D341Med (cell line): ENCODE data around the gene IGBP1.
A peak's percentile ranks its signal among the peaks of the same experiment; 100 is the strongest.
"Not testable (repeated sequence)": the region's sequence is repeated elsewhere in the genome, so short reads cannot be mapped to it uniquely, and the experiment has no call there.

Source experiments
- DNase-seq: peaks from one replicate; pipeline ENCODE4 v3.0.0; 2012; ENCODE audit warnings: low spot score

Gene IGBP1

DNA sequence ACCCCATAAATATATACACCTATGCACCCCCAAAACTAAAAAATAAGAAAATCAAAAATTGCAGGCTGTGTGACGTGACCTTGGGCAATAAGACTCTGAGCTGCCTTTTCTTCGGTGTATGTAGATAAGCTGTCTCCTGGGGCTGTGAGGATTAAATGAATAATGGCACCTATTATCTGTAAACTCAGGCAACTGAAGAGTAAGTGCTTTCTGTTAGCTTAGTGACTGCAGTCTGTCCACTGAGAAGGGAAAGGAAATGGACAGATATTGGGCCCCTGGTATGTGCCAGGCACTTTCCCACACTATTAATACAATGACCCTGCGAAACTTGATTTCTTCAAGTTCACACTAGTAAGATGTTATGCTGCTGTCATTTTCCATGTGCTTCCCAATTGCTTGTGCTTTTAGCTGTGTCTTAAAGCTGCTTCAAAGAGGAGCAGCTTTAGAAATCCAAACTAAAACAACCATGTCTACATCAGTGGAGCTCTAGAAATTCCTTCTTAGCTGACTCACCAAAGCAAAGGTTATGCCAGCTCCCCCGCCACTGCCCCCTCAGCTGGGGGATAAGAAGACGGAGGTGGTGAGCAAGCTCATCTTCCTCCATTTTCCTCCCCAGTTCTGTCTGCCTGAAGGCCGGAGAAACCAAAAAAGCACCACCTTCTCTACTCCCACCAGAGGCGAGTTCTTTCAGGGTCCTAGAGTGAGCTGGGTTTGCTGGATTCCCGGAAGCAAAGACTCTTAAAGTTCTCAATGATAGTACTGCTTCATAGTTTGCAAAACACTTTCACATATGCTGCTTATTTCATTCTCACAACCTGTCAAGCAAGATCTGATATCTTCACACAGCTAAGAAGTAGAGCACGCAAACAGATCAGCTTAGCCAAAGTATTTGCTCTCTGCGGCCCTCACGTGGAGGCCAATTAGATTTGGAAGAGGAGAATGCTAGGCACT is 35.3 kb downstream of the IGBP1 start:
- DNase-seq = peak; percentile 46

DNA sequence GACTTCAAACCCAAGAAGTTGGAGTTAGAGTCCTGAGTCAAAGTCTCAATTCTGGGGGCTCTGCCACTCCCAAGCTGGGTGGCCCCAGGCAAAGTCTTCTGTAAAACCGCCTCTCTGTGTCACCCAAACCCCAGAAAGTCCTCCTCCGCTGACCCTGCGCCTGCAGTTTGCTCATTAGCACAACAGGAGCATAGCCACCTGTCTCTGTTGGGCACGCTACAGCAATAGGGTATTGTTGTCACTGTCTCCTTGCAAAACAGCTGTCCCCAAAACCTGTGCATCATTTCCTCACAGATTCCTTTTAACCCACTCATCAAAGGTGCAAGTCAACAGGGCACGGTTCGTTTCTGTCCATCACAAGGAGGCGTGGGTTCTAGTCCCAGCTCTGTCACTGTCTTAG is 36.0 kb downstream of the IGBP1 start:
- no peak for DNase-seq

DNA sequence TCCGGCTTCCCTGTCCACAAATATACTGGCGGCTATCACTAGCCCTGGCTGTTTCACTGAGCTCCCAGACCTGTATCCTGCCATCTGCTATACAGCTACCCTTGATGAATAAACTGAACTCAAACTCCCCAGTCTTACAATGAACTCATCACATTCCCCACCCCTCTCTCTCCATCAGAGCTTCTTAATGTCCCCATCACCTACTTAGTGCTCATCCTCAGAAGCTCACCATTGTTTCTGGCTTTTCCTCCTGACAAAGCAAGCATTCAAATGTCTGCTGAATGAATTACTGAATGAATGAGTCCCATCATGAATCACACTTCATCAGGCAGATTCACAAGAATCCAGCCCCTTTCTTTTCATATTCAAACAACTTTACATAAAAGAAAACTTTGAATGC is 38.4 kb downstream of the IGBP1 start:
- no peak for DNase-seq

DNA sequence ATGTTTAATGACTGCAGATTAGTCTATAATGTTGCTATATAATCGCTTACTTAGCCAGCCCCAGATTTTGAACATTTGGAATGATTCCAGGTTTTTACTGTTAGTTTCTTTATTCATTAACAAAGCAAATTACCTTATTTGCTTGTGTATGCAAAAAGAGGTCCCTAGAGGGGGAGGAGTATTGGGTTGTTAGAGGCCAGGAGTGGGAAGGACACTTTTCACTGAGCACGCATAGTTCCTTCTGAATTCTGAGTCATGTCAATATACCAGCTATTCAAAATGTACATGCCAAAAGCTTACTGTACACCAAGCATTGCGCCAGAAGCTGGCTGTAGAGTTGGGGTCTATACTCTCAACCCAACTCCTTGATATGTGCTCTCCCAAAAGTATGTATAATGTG is 39.0 kb downstream of the IGBP1 start:
- DNase-seq = no peak

DNA sequence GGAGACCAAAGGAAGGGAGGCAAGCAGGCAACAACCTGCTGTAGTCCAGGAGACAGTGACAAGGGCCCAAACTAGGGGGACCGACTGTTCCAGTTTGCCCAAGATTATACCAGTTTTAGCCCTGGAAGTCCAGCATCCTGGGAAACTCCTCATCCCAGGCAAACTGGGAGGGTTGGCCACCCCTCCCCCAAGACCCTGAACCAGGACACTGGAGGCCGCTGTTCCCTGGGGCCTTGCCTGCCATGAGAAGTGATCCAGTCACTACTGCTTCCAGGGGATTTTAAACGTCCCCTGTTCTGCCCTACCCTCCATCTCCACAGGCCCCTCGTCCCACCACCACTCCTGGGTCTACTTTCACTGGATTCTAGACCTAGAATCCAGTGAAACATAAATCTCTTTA is 39.7 kb downstream of the IGBP1 start:
- no peak for DNase-seq

DNA sequence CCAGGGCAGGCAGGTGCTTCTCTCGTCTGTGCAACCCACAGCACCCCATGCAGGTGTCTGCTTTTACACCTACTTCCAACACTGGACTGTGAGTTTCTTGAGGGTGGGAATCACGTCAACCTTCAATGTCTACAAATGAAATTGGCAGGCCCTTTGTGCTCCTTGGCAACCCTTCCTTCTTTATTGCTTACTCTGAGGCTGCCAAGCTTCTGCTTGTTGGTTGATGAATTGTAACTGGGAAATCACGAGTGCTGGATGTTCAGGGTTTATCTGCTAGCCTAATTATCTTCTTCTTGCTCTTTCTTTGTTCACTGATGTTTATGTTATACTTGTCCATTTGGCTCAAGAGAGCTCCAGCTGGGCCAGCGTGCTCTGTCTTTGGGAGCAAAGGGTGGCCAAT is 41.5 kb downstream of the IGBP1 start:
- DNase-seq = no peak

DNA sequence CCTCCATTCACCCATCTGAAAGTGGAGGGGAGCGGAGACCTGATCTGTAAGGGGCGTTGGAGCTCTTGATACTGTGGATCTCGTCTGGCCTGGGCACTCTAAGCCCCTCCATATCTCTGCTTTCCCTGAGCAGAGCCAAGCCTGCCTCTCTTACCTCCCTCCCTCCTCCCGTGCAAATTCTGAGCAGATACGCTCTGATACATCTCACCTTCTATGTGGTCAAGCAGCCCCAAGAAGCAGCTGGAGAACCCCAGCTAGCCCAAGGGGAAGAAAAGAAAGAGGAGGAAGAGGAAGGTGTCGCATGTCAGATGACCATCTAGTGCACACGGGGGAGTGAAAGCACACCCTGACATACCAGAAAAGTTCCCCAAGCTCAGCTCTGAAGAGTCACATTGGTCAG is 42.1 kb downstream of the IGBP1 start:
- DNase-seq = no peak

DNA sequence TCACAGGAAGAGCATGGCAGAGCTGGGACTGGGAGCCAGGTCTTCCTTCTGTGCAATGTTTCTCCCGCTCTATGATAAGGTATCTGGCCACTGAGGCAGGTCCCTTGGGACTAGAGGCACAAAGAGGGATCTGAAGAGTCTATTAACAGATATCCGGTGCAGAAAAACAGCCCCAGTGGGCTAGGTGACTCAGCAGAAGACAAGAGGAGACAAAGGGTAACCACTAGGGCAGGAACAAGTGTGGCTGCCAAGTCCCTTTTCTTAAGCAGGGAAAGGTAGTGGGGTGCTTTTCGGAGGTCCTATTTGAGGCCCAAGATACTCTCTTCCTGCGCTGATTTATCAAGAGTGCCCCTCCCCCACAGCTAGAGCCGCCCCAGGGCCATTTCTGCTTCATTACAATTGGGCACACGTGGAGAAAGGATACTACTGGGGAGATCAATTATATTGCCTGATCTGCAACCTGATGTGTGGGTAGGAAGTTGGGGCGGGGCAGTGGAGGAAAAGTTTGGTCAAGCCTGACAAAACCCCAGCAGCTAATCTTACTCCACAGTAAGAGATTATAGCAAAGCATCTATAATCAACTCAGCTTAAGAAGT is 43.8 kb downstream of the IGBP1 start, which contains the start of gene DGAT2L6:
TSS of gene DGAT2L6 (plus strand) at position 546 of the 596 bp plus-strand sequence. CDS start 100 bp downstream, outside the sequence.
- DNase-seq = no peak

DNA sequence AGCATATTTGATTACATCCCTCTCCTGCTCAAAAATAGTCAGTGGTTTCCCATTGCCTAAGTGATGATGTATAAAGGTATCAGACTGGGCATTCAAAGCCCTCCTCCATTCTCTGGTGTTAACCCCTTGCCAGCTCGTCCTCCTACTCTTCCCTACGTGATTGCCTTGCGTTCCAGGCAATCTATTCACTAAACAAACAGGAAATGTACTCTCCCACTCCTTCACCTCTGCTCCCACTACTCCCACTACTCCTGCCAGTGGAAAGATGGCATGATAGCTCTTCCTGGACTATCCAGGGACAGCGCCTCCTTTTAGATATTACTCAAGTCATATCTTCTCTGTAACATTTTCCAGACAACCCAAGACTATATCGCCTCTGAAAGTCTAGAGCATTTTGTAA is 49.8 kb downstream of the IGBP1 start:
- no peak for DNase-seq

DNA sequence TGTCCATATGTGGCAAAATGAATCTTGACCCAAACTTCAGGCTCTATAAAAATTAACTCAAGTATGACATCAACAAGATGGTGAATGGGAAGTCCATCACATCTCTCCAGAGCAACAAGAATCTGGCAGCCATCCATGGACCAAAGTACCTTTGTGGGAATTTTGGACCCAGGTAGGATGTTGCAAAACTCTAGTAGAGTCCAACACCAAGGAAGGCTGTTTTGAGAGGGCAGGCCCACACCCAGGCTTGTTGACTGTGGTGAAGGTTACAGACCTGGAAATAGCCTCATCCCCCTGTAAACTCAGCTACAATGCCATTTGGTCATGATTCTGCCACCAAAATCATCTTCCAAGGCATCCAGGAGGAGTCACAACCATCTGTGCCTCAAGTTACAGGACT is 57.0 kb downstream of the IGBP1 start:
- no peak for DNase-seq

DNA sequence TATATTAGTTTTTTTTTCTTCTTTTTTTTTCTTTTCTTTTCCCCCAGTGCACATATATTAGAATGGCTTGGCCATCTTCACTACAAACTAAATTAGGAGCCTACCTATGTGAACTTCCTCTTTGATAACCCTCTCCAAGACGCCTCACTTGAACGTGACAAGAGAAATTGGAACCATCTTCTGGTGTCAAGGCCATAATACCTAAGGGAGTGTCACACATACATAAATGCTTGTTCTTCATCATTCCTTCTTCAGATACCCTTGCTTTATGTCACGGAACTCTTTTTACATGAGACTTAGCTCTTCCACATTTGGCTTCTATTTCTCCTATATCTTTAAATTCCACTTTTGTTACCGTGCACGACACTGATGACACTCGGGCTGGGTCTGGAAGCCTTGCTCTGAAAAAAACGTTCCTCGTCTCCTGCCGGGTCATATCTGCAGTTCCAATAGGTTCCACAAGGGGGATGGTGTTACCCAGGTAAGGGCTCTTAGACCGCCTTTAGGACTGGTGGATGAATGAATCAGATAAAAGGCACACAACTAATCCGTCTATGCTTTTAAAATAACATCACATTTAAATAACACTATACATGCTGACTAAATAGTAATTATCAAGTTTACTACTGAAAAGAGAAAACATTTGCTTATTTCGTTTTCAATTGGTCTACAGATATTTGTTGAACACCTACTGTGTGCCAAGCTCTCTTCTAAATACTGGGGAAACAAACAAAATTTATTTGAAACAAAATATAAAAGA is 63.9 kb downstream of the IGBP1 start:
- DNase-seq = peak; percentile 65

DNA sequence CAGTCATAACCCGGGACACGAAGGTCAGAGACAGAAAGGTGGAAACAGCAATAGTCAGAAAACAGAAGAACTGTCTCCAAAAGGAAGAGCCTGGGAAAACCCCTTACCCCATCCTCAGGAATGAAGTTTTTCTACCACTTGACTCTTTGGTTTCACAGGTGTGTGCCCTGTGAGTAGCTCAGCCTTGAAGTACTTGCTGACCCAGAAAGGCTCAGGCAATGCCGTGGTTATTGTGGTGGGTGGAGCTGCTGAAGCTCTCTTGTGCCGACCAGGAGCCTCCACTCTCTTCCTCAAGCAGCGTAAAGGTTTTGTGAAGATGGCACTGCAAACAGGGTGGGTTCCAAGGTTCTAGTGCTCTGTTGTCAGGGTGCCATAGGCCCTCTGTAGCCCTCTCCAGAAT is 68.5 kb downstream of the IGBP1 start:
- no peak for DNase-seq

DNA sequence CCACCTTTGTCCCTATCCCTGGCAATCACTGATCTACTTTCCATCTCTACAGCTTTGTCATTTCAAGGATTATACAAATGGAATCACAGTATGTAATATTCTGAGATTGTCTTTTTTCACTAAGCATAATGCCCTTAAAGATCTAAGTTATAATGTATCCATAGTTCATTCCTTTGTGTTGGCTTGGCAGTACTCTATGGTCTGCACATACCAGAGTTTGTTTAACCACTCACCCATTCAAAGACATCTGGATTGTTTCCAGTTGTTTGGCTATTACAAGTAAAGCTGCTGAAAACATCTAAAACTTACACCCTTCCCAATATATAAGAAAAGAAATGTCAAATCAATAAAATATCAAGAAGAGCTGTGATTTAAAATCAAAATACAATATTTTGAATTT is 75.2 kb downstream of the IGBP1 start:
- no peak for DNase-seq

DNA sequence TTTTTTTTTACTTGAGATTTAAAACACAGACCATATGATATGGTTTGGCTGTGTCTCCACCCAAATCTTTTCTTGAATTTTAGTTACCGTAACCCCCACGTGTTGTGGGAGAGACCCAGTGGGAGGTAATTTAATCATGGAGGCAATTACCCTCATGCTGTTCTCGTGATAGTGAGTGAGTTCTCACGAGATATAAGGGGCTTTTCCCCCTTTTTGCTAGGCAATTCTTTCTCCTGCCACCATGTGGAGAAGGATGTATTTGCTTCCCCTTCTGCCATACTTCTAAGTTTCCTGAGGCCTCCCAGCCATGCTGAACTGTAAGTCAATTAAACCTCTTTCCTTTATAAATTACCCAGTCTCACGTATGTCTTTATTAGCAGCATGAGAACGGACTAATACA is 76.3 kb downstream of the IGBP1 start:
- DNase-seq = not testable (repeated sequence)
